Measurements from ENCODE around the gene ANKMY1. TPM values are rescaled to one million over a fixed set of nuclear protein-coding genes. Genes with fewer than 3 reads are reported as not detected.

The ANKMY1 gene
- total and polyA plus RNA-seq, 2 experiments from 2014 or later = 5.1 to 10.1 TPM

DNA sequence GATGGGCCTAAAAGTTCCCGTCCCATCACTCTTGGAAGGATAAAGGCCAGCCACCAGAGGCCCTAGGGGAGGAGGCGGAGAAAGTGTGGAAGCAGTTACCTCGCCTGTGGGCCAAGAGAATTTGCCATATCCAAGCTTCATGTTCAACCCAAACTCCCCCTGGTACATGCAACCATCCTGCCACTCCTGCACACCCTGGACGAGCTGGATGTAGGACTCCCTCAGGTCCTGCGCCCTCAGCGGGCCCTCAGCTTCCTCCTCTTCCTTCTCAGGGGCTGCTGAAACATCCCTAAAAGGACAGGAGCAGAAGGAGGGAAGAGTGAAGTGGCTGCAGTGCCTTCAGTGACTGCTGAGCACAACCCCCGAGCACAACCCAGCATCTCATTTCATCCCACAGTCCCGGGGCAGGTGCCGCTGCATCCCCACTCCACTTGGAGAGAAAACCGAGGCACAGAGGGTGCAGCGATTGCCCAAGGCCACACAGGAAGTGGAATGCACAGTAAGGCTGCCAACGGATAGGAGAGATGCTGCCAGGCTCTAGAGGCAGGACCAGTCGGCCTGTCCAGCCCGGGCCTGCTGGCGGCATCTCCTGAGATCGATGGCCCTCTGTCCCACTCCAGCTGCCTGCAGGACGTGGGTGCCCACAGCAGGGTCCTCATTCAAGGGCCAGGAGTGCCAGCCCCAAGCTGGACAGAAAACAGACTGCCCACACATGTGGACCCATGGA lies 2.9 kb downstream of the ANKMY1 start:
- no peak overlapping the region for H3K27ac ChIP-seq
- no peaks in the 10 kb centered on the region for H3K9me2 ChIP-seq (ENCODE audit: insufficient read depth)
- no peak for DNase-seq
- H3F3A ChIP-seq (ENCODE audit: insufficient read depth) = 0 out of 2 replicates have a peak, but pooled peaks cover 12% of the 10 kb centered on the region
- peaks cover 29% of the 10 kb centered on the region for H3K79me2 ChIP-seq (ENCODE audit: insufficient read depth)
- H4K20me1 ChIP-seq (ENCODE audit: insufficient read depth) = no peaks in the 10 kb centered on the region
- H3K4me3 ChIP-seq = no peak overlapping the region
- no peaks in the 10 kb centered on the region for H3K9me3 ChIP-seq (ENCODE audit: low read depth)
- no peak overlapping the region for H3K9ac ChIP-seq
- H3K4me2 ChIP-seq (ENCODE audit: unreplicated experiment) = no peak overlapping the region
- H3K4me1 ChIP-seq (ENCODE audit: insufficient read depth) = peaks cover 14% of the 10 kb centered on the region; the same call in 1 of the 2 replicates
- no peaks in the 10 kb centered on the region for H3K36me3 ChIP-seq (ENCODE audit: low read depth)
- in situ Hi-C loops (cut with MboI) = no loop called here
- H2AFZ ChIP-seq = no peak overlapping the region
- TF ChIP-seq EZH2 (IDR thresholded peaks at IDR 0.05; ENCODE audit: insufficient read depth, poor library complexity, severe bottlenecking) (no peak), EZH2phosphoT487 (IDR thresholded peaks at IDR 0.05; ENCODE audit: insufficient read depth, low read depth) (no peak)
- WGBS, 2 experiments (ENCODE audit: low coverage in 1 of 2, low lambda C conversion rate in 2 of 2, missing lambda C conversion rate in 2 of 2) = 88% methylated on average over 16 to 17 of the region's 17 CpGs
- H3K27me3 ChIP-seq (replicated peaks; ENCODE audit: insufficient read depth) = no peaks in the 10 kb centered on the region

DNA sequence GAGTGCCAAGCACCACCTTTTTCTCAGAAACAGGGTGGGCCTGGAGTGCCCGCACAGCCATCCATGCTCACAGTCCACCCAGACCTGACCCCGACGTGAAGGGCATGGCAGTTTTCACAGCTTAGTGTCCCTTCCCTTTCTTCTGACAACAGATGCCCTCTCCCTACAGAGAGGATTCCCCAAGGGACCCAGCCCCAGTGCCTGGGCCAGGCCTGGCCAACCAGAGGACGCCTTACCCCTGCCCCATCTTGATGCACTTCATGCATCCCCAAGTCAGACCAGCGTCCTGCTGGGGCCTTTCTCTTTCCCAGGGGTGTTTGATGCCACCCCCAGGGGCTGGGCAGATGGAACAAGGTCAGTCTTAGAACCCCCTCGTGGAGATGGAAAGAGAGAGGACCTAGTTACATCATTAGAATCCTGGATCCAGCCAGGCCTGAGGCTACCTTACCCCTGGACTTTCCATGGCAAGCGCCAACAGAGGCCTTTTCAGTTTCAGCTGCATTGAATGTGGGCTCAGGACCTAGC lies 3.8 kb downstream of the ANKMY1 start:
- no peaks in the 10 kb centered on the region for H3K9me3 ChIP-seq (ENCODE audit: low read depth)
- H3K4me1 ChIP-seq (ENCODE audit: insufficient read depth) = peaks cover 5% of the 10 kb centered on the region; the same call in 1 of the 2 replicates
- H3K4me3 ChIP-seq = no peak overlapping the region
- in situ Hi-C loops (cut with MboI) = no loop called here
- no peaks in the 10 kb centered on the region for H3K27me3 ChIP-seq (replicated peaks; ENCODE audit: insufficient read depth)
- no peak overlapping the region for H3K27ac ChIP-seq
- H4K20me1 ChIP-seq (ENCODE audit: insufficient read depth) = no peaks in the 10 kb centered on the region
- 0 out of 2 replicates have a peak, but pooled peaks cover 4% of the 10 kb centered on the region for H3F3A ChIP-seq (ENCODE audit: insufficient read depth)
- H3K9ac ChIP-seq = no peak overlapping the region
- no peak for DNase-seq
- TF ChIP-seq EZH2phosphoT487 (IDR thresholded peaks at IDR 0.05; ENCODE audit: insufficient read depth, low read depth) (no peak), EZH2 (IDR thresholded peaks at IDR 0.05; ENCODE audit: insufficient read depth, poor library complexity, severe bottlenecking) (no peak)
- WGBS, 2 experiments (ENCODE audit: low coverage in 1 of 2, low lambda C conversion rate in 2 of 2, missing lambda C conversion rate in 2 of 2) = 76 to 78% methylated on average over 7 of the region's 7 CpGs
- H2AFZ ChIP-seq = no peak overlapping the region
- H3K79me2 ChIP-seq (ENCODE audit: insufficient read depth) = peaks cover 21% of the 10 kb centered on the region
- no peak overlapping the region for H3K4me2 ChIP-seq (ENCODE audit: unreplicated experiment)
- H3K36me3 ChIP-seq (ENCODE audit: low read depth) = no peaks in the 10 kb centered on the region
- no peaks in the 10 kb centered on the region for H3K9me2 ChIP-seq (ENCODE audit: insufficient read depth)

- no peak for TF ChIP-seq EZH2phosphoT487 (IDR thresholded peaks at IDR 0.05; ENCODE audit: insufficient read depth, low read depth)
- no peak for TF ChIP-seq EZH2 (IDR thresholded peaks at IDR 0.05; ENCODE audit: insufficient read depth, poor library complexity, severe bottlenecking)
- no peaks in the 10 kb centered on the region for H3K36me3 ChIP-seq (ENCODE audit: low read depth)
- no peak for DNase-seq
- no peaks in the 10 kb centered on the region for H3K9me3 ChIP-seq (ENCODE audit: low read depth)
- in situ Hi-C loops (cut with MboI) = no loop called here
- WGBS, 2 experiments (ENCODE audit: low coverage in 1 of 2, low lambda C conversion rate in 2 of 2, missing lambda C conversion rate in 2 of 2) = 0% methylated on average over 1 of the region's 1 CpG
- H3K9me2 ChIP-seq (ENCODE audit: insufficient read depth) = no peaks in the 10 kb centered on the region
- no peak overlapping the region for H3K27ac ChIP-seq
- no peak overlapping the region for H3K4me3 ChIP-seq
- no peaks in the 10 kb centered on the region for H4K20me1 ChIP-seq (ENCODE audit: insufficient read depth)
- no peak overlapping the region for H3K9ac ChIP-seq
- peaks cover 3% of the 10 kb centered on the region; the same call in 1 of the 2 replicates for H3K79me2 ChIP-seq (ENCODE audit: insufficient read depth)
- no peak overlapping the region for H3K4me2 ChIP-seq (ENCODE audit: unreplicated experiment)
- H3K4me1 ChIP-seq (ENCODE audit: insufficient read depth) = no peaks in the 10 kb centered on the region
- H3K27me3 ChIP-seq (replicated peaks; ENCODE audit: insufficient read depth) = no peaks in the 10 kb centered on the region
- H3F3A ChIP-seq (ENCODE audit: insufficient read depth) = no peaks in the 10 kb centered on the region
- no peak overlapping the region for H2AFZ ChIP-seq
Observed at GRCh38 chr2:240551811-240552210, 6.0 kb downstream of the ANKMY1 start.

- H3K27me3 ChIP-seq (replicated peaks; ENCODE audit: insufficient read depth) = no peaks in the 10 kb centered on the region
- TF ChIP-seq EZH2phosphoT487 (IDR thresholded peaks at IDR 0.05; ENCODE audit: insufficient read depth, low read depth) (no peak), EZH2 (IDR thresholded peaks at IDR 0.05; ENCODE audit: insufficient read depth, poor library complexity, severe bottlenecking) (no peak)
- WGBS, 2 experiments (ENCODE audit: low coverage in 1 of 2, low lambda C conversion rate in 2 of 2, missing lambda C conversion rate in 2 of 2) = 94 to 98% methylated on average over 4 of the region's 4 CpGs
- in situ Hi-C loops (cut with MboI) = no loop called here
- H3K4me3 ChIP-seq = no peak overlapping the region
- no peaks in the 10 kb centered on the region for H4K20me1 ChIP-seq (ENCODE audit: insufficient read depth)
- H3K36me3 ChIP-seq (ENCODE audit: low read depth) = no peaks in the 10 kb centered on the region
- no peak for DNase-seq
- H3F3A ChIP-seq (ENCODE audit: insufficient read depth) = no peaks in the 10 kb centered on the region
- H3K9me2 ChIP-seq (ENCODE audit: insufficient read depth) = no peaks in the 10 kb centered on the region
- no peak overlapping the region for H2AFZ ChIP-seq
- H3K9ac ChIP-seq = no peak overlapping the region
- no peak overlapping the region for H3K27ac ChIP-seq
- H3K4me2 ChIP-seq (ENCODE audit: unreplicated experiment) = no peak overlapping the region
- H3K79me2 ChIP-seq (ENCODE audit: insufficient read depth) = no peaks in the 10 kb centered on the region; the same call in 1 of the 2 replicates
- no peaks in the 10 kb centered on the region for H3K4me1 ChIP-seq (ENCODE audit: insufficient read depth)
- H3K9me3 ChIP-seq (ENCODE audit: low read depth) = no peaks in the 10 kb centered on the region
Observed at GRCh38 chr2:240551288-240551687, 6.5 kb downstream of the ANKMY1 start.
